Activated CD4-positive, CD25-positive, alpha-beta regulatory T cell treated with anti-CD3 and anti-CD28 coated beads, Interleukin-2, amount 50 U/mL, for 16 hours (primary cell): ENCODE measurements around the gene CDK16.
A peak's percentile ranks its signal among the peaks of the same experiment; 100 is the strongest.

Experiments used
- DNase-seq: peaks from one replicate; pipeline ENCODE4 v3.0.0-alpha.2; 2020; ENCODE audit warnings: low read depth, low spot score

CDK16 gene

DNA sequence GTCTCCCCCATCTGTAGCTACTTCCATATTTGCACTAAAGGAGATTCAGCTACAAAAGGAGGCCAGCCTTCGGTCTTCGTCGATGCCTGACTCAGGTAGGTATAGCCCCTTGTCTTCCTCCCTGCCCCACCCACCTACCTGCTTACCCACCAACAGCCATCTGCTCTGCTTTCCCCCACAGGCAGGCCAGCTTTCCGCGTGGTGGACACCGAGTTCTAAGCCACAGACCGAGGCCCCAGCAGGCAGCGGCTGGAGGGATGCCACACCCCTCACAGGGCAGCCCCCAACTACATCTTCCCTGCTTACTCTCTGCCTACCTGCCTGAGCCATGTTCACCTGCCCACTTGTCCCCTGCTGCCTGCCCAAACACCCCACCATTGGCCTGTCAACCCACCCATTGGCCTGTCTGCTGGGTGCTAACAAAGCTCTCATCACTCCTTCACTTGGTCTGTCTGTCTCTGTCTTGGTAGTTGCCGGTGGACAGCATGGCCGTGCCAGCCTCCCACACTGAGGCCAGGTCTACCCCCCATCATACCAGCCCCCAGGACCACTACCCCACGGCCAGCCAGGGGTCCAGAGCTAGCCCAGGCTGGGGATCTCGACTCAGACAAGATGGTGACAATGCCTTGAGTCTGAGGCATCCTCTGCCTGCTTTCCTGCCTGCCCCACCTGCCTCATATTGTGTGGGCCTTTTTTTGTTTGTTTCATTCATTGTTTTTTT is 10.2 kb downstream of the CDK16 start:
- no peak for DNase-seq

DNA sequence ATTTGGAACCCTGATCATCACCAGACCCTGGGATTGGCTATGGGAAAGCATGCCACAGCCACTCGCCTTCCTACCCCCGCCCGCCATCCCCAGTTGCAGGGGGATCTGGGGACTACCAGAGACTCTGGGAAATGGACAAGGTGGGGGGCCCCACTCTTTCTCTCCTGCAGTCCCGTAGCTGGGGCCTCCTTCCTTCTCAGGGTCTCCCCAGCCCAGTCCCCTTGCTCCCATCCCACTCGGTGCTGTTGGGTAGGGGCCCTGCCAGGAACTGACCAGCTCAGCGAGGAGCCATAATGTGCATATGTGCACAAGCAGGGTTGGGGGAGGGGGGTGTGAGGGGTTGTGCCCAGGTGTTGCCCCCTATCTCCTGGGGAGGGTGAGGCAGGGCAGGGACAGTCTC is 10.9 kb downstream of the CDK16 start:
- no peak for DNase-seq

DNA sequence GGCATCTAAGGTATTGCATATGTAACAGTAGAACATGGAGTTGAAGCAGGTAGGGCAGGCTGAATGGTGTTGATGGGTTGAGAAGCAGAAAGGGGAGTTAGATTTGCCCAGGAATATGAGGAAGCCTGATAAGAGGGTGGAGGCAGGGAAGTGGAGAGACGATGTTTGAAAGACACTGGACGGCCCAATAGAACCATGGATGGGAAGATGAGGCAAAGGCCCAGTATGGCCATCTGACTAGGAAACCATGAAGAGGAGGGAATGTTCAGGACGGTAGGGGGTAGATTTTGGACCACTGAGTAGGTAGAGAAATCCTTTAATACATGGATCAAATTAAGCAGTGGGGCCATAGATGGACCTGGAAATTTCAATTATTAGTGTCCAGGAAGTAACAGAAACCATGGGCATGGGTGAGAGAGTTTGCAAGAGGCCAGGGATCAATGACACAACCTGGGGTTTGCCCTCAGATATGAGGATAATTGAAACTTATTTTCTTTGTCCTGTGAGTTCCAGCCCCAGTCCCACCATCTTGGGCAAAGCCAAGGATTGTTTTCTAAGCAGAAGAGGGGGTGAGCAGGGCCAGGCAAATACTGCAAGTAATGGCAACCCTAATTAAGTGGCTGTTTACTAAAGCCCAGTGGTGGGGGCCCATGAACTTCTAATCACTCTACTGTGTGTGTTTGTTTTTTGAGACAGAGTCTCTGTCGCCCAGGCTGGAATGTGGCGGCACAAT is 11.8 kb downstream of the CDK16 start:
- DNase-seq = no peak

DNA sequence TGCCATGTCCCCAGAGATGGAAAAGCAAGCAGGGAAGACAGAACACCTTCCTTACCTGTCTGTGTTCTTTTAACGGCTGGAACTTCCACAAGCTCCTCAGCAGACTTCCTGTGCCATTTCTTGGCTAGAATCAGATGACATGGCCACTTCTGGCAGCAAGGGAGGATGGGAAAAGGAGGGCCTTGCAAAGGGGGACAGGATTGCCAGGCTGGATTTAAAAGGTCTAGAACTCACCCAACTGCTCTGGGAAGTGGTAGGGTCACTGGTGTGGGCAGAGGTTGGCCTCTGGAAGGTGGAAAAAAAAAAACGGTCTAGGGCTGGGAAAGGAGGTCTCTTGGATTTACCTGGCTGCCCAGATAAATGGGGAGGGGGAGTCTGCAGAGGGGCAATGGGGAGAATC is 12.7 kb downstream of the CDK16 start:
- DNase-seq = no peak

DNA sequence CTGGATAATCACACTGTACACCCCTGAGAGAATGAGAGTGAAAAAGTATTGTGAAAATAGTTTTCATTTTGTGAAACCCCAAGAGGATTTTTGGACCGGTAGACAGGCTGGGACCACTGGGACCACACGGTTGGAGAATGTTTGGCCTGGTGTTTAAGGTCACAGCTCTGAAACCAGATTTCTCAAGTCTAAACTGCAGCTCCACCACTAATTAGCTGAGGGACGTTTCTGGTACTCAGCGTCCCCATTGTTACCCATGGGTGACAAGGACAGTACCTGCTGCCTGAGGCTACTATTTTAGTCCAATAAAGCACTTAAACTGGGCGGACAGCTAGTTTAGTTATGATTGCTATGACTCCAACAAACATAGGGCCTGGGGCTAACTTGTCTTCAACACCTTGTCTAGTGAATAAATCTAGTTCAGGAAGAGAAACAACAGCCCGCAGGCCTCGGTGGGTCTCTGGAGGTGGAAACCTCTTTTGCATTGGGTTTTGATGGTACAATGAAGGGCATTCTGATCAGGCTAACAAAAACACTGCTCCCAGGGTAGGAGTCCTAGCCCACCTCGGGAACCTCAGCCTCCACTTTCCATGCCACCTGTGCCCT is 13.8 kb downstream of the CDK16 start:
- DNase-seq = no peak

DNA sequence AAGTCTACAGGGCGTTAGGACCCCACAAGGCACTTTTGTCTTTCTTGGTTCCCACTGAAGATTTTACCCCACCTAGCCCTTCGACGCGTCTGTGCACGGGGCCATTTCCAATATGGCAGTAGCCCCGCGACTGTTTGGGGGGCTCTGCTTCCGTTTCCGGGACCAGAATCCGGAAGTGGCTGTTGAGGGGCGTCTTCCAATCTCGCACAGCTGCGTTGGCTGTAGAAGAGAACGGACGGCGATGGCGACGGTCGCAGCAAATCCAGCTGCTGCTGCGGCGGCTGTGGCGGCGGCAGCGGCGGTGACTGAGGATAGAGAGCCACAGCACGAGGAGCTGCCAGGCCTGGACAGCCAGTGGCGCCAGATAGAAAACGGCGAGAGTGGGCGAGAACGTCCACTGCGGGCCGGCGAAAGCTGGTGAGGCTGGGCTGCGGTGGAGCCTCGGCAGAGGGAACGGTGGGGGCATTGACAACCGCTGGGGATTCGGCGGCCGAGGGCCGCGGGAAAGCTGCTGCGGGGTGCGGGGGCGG is 14.4 kb downstream of the CDK16 start, which contains the start of gene USP11:
Gene USP11 (plus strand): TSS at position 207 of the 530 bp plus-strand sequence. CDS start 35 bp downstream, at position 242.
- DNase-seq = no peak

DNA sequence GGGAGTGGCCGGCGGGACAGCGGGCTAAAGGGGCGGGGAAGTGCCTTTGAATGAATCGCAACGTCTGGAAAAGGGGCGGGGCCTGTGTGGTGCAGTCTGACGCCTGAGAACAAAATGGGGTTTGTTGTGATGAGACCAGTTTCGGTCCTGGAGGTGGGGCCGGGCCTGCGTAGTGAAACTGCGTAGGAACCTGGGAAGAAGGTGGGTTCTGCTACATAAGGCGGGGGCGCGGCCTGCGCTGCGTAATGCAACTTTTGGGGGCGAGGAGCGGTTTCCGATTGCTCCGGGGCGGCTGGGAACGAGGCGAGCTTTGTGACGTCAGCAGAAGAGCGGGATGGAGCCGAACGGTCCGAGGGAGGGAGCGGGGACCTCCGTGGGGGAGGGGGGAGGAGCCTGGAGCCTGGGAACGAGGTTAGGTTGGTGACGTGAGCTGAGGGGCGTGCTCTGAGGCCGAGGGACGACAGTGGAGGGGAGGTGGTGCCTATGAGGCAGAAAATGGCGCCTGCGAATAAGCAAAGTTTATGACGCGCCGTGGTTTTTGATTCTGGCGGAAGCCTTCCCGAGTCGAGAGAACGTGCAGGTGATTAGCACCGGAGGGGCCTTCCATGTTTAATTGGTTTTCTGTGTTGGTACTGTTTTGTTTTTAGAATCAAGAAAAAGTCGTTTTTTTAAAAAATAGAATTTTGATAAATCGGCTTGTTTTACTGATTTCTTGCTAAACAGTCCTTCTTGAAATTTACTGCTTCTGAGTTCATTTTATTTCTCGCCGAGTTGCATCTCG is 15.0 kb downstream of the CDK16 start:
- peak; percentile 84 for DNase-seq

DNA sequence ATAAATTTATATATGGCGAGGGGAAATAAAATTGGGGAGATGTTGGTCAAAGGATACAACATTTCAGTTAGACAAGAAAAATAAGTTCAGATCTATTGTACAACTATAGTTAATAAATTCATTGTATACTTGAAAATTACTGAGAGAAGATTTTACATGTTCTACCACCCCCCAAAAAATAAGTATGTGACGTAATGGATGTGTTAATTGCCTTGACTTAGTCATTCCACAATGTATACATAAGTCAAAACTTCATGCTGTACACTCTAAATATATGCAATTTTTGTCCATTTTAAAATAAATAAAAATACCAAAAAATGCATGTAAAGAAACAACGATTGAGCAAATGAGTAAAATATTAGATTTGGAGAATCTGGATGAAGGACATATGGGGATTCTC is 16.1 kb downstream of the CDK16 start:
- DNase-seq = no peak

DNA sequence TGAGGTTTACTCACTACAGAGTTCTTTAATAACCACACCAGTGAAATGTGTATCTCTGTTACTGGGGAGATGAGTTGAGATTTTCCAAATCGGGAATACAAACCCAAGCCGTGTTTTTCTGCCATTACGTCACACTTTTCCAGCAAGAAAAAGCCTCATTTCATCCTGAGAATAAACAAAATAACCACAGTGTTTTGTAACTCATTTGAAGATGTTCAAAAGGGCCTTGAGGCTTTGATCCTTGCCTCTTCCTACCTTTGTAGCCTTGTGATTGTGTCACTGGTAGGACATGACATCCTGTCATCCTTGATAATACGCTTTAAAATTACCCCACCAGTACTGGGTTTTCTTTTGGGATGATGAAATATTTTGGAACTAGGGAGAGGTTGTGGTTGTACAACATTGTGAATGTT is 17.2 kb downstream of the CDK16 start:
- DNase-seq = no peak

DNA sequence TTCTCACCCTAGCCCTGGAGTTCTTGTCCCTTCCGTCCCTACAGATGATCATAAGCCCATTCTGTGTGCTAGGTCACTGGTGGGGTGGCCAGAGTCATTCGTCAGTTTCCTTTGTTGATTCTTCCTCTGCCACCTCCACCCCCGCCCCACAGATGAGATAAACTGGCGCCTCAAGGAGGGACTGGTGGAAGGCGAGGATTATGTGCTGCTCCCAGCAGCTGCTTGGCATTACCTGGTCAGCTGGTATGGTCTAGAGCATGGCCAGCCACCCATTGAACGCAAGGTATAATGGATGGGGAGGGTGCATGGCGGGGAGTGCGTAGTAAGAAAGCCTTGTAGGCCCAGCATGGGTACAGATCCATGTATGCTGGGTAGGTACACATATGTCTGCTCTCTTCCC is 20.7 kb downstream of the CDK16 start:
- DNase-seq = no peak

DNA sequence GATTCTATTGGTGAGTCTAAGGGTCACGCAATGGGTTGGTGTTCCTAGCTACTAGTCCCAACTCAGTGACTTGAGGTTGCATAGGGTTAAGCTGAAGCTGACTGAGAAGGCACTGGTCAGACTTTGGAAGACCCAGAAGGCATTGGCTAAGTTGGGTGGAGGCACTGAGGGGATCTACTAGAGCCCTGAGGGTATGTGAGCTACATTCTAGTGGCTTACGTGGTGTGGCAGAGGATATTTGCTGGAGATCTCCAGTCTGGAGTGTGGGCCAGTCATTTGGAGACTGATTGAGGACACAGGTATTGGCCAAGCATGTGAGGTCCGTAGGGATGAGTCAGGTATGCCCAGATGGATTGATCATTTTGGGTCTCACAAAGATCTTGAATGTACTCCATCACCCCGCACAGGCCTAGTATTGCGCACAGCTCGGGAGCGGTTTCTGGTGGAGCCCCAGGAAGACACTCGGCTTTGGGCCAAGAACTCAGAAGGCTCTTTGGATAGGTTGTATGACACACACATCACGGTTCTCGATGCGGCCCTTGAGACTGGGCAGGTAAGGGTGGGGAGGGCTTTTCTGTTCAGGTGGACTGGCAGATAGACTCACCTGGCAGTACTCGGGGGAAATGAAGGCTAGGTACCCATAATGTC is 21.5 kb downstream of the CDK16 start:
- no peak for DNase-seq

DNA sequence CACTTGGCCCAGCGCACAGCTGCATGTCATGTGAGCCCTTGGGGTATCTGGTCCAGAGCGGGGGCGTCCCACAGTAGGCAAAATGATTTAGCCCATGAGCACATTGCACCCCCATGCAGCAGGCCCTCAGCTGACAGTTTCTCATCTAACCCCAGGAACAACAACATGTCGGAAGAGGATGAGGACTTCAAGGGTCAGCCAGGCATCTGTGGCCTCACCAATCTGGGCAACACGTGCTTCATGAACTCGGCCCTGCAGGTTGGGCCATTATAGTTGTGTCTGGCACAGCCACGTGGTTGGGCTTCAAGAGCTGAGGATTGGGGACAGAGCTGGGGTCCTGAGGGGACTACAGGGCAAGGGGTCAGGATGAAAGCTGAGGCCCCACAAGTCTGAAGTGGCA is 22.1 kb downstream of the CDK16 start:
- DNase-seq = no peak

DNA sequence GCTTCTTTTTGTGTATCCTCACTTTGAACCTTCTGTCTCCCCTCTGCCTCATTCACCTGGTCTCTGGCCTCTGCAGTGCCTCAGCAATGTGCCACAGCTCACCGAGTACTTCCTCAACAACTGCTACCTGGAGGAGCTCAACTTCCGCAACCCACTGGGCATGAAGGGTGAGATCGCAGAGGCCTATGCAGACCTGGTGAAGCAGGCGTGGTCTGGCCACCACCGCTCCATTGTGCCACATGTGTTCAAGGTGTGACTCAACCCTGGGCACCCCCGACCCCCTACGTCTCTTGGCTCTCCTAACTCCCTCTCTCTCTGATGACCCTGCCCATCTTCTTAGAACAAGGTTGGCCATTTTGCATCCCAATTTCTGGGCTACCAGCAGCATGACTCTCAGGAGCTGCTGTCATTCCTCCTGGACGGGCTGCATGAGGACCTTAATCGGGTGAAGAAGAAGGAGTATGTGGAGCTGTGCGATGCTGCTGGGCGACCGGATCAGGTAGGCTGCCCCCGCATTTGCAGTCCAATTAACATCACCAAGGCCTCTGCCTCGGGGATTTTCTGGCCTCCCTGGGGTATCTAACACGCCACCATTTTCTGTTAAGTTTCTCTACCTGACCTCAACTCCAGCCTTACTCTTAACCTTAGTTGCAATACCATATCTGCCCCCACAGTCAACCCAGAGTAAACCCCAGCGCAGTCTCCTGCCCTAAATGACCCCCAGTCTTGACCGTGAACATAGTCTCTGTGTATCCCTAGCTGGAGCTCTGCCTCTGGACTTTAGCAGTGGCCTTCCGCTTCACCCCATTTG is 22.9 kb downstream of the CDK16 start:
- DNase-seq = no peak

DNA sequence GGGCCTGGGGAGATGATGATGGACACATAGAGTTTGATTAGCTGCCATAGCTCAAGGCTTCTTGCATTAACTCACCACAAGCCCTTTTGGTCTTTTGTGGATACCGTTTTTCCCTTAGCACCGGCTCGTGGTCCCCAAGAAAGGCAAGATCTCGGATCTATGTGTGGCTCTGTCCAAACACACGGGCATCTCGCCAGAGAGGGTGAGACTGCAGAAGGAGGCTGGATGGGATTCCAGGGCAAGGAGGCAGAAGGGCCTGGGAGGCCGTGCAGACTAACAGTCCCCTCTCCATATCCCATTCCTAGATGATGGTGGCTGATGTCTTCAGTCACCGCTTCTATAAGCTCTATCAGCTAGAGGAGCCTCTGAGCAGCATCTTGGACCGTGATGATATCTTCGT is 23.8 kb downstream of the CDK16 start:
- DNase-seq = no peak

DNA sequence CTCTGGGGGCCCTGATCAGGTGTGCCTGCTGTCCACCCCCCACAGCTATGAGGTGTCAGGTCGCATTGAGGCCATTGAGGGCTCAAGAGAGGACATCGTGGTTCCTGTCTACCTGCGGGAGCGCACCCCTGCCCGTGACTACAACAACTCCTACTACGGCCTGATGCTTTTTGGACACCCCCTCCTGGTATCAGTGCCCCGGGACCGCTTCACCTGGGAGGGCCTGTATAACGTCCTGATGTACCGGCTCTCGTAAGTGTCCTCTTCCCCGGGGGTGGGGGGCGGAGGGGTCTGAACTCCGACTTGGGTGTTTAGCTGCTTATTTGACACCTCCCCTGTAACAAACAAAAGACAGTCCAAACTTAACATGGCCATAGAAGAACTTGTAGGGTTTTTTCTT is 24.9 kb downstream of the CDK16 start:
- DNase-seq = no peak

DNA sequence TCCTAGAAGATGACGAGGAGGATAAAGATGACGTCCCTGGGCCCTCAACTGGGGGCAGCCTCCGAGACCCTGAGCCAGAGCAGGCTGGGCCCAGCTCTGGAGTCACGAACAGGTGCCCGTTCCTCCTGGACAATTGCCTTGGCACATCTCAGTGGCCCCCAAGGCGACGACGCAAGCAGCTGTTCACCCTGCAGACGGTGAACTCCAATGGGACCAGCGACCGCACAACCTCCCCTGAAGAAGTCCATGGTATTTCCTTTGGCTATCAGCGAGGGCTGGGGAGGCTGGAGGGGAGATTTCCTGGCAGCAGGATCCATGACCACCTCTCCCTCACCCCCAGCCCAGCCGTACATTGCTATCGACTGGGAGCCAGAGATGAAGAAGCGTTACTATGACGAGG is 26.2 kb downstream of the CDK16 start:
- no peak for DNase-seq

DNA sequence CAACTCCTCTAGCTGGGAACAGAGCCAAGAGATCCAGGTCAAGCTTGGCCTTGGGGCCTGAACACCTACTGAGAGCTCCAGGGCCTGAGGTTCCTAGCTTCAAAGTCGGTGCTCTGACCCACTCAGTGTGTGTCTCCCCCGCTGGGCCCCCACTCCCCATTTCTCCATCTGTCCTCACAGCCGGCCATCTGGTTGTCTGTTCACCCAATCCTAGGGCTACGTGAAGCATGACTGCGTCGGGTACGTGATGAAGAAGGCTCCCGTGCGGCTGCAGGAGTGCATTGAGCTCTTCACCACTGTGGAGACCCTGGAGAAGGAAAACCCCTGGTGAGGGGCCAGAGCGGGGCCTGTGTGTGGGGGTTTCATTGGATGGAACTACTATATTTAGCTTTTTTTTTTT is 26.7 kb downstream of the CDK16 start:
- DNase-seq = no peak

DNA sequence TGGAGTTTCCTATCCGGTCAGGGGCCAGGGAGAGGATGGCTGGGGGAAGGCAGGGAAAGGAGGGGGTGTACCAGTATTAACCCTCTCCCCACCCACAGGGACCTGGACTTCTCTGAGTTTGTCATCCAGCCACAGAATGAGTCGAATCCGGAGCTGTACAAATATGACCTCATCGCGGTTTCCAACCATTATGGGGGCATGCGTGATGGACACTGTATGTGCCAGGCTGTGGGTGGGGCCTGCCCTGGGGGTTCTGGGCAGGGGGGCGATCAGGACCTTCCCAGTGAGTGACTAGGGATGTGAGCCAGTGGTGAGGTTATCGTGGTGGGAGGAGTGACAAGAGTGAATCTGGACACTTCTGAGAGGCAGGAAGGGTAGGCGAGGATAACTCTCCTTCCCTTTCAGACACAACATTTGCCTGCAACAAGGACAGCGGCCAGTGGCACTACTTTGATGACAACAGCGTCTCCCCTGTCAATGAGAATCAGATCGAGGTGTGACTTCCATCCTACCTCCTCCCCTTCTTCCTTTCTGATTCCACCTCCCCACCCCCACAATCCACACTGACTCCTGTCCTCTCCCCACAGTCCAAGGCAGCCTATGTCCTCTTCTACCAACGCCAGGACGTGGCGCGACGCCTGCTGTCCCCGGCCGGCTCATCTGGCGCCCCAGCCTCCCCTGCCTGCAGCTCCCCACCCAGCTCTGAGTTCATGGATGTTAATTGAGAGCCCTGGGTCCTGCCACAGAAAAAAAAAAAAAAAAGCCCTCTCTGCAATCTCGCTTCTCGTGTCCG is 28.9 kb downstream of the CDK16 start:
- no peak for DNase-seq

DNA sequence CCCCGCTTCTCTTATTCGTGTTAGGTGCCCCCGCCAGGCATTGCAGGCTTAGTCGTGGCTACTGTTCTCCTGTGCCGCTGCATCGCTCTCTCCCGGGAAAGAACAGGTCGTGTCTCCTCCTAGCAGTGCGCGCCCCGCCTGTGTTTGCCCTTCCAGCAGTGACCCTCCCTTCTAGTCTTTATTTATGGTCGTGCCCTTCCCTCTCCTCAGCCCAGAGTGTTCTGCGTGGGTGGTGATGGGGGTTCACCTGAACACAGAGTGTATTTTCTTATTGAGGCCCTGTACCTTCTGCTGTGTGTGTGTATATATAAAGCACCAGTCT is 29.5 kb downstream of the CDK16 start:
- DNase-seq = no peak

DNA sequence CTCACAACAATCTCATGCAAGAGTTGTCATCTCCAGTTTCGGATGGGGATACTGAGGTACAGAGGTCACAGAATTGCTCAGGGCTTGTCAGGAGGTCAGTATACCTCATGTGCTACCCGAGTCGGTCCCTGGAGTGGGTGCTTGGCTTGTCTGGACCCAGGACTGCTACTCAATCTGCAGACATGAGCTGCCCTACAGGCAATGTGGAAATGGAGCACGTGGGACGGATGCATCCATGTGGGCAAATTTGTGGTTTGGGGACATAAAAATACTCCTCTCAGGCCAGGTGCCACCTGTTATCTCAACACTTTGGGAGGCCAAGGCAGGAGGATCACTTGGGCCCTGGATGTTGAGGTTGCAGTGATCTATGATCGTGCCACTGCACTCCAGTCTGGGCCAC is 30.1 kb downstream of the CDK16 start:
- DNase-seq = no peak
